Thyroid gland (tissue), 4 donors: Measurements from ENCODE around the gene SLC2A5. TPM values are rescaled to one million over a fixed set of nuclear protein-coding genes. Genes with fewer than 3 reads are reported as not detected.
A peak's percentile ranks its signal among the peaks of the same experiment; 100 is the strongest.
"Not testable (repeated sequence)": the region's sequence is repeated elsewhere in the genome, so short reads cannot be mapped to it uniquely, and the experiment has no call there.

Experiments
- DNase-seq, 2 donors: peaks; one replicate each; pipeline ENCODE4 v3.0.0-alpha.2; 2019
- H3K27ac ChIP-seq, 3 donors: fragments of 200-600 bp; sonication (generic); 1 replicate in 2 of 3; 2 replicates in 1 of 3; pipeline ENCODE4 v1.5.1; 2016 to 2019; ENCODE audit warnings: mild to moderate bottlenecking in 1 of 3, moderate library complexity in 1 of 3
- H3K27me3 ChIP-seq: fragments of 200-600 bp; sonication (generic); one replicate; pipeline ENCODE4 v1.5.1; 2019
- H3K36me3 ChIP-seq, 2 donors: fragments of 200-600 bp; sonication (generic); one replicate each; pipeline ENCODE4 v1.5.1; 2016 to 2019
- H3K4me1 ChIP-seq, 2 donors: fragments of 200-600 bp; sonication (generic); one replicate each; pipeline ENCODE4 v1.5.1; 2017 to 2019
- H3K4me3 ChIP-seq, 3 donors: fragments of 200-600 bp; sonication (generic); replicated peaks in 1 of 3; 1 replicate in 2 of 3; 2 replicates in 1 of 3; pipeline ENCODE4 v1.5.1; 2016; ENCODE audit warnings: mild to moderate bottlenecking in 1 of 3
- H3K9me3 ChIP-seq: fragments of 200-600 bp; sonication (generic); one replicate; pipeline ENCODE4 v1.5.1; 2017
- POLR2A ChIP-seq, 2 donors: fragments of 450-650 bp; IDR thresholded peaks; one replicate each; pipeline ENCODE4 v1.6.1; 2017; ENCODE audit warnings: antibody characterized with exemption in 2 of 2, mild to moderate bottlenecking in 2 of 2, moderate library complexity in 1 of 2
- whole genome bisulfite sequencing, 2 donors: methylation state at CpG; one replicate each; pipeline ENCODE4 v1.1.5; 2017; 5-methylcytosine and 5-hydroxymethylcytosine counted together
- intact Hi-C: fragments of 100-400 bp; cut with DNase I; formaldehyde crosslinking; loops from one replicate; pipeline ENCODE4 v1.15.1; 2023
- total RNA-seq, 4 donors: library from RNA; depleted of rRNA; stranded (reverse); fragments of >200 nt; gene quantifications; one replicate each; pipeline ENCODE4 v1.2.3, GENCODE V29; 2016
- TF ChIP-seq, protein P1 (sequence below), 6 experiments: fragments of 200-600 bp in 3 of 6; fragments of 450-650 bp in 3 of 6; sonication (generic) in 3 of 6; IDR thresholded peaks; one replicate each; pipeline ENCODE4 v1.5.1; 2016 to 2019; ENCODE audit warnings: antibody characterized with exemption in 6 of 6, mild to moderate bottlenecking in 2 of 6, inconsistent platforms in 1 of 6, moderate library complexity in 1 of 6

Gene SLC2A5
- total RNA-seq, 4 donors from 2014 or later: 0.73 to 1.1 (median 0.88) TPM

DNA sequence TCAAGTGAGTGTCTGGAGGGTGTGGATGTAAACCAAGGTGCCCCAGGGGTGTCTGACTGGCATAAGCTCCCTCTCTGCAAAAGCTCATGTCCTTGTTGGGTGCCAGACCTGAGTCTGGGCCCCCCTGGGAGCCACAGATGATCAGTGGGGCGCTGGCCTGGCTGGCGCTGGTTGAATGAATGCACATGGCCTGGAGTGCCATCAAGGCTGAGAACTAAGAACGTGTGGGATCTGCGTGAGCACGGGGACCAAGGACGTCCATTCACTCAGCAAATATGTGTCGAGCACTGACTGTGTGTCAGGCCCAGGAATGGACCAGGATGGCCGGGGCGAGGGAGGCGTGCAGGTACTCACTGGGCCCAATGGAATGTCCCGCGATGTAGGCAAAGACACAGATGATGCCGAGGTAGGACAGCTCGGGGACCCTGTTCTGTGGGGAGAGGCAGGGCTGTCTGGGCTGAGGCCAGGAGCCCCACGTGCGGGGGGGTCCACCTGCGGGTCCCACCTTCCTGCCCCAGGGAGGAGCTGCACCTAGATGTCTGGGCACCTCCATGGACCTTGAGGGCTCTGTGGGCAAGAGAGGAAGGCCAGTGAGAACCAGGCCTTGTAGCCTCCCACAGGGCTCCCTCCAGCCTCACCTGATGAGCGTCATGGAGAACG is 62.3 kb downstream of the SLC2A5 start:
- no peaks in the 10 kb centered on the region for H3K36me3 ChIP-seq
- no peaks in the 10 kb centered on the region for H3K27me3 ChIP-seq
- no peaks in the 10 kb centered on the region for H3K4me1 ChIP-seq
- no peak for DNase-seq
- no peak for TF ChIP-seq POLR2A (IDR thresholded peaks at IDR 0.05)
- TF ChIP-seq, protein P1, sequence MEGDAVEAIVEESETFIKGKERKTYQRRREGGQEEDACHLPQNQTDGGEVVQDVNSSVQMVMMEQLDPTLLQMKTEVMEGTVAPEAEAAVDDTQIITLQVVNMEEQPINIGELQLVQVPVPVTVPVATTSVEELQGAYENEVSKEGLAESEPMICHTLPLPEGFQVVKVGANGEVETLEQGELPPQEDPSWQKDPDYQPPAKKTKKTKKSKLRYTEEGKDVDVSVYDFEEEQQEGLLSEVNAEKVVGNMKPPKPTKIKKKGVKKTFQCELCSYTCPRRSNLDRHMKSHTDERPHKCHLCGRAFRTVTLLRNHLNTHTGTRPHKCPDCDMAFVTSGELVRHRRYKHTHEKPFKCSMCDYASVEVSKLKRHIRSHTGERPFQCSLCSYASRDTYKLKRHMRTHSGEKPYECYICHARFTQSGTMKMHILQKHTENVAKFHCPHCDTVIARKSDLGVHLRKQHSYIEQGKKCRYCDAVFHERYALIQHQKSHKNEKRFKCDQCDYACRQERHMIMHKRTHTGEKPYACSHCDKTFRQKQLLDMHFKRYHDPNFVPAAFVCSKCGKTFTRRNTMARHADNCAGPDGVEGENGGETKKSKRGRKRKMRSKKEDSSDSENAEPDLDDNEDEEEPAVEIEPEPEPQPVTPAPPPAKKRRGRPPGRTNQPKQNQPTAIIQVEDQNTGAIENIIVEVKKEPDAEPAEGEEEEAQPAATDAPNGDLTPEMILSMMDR (IDR thresholded peaks at IDR 0.05): no peak
- H3K4me3 ChIP-seq: no peak overlapping the region
- no peak overlapping the region for H3K27ac ChIP-seq
- WGBS, 2 donors: 92 to 94% methylated on average over 13 to 19 of the region's 19 CpGs
- no peaks in the 10 kb centered on the region for H3K9me3 ChIP-seq
- intact Hi-C loops: no loop called here

DNA sequence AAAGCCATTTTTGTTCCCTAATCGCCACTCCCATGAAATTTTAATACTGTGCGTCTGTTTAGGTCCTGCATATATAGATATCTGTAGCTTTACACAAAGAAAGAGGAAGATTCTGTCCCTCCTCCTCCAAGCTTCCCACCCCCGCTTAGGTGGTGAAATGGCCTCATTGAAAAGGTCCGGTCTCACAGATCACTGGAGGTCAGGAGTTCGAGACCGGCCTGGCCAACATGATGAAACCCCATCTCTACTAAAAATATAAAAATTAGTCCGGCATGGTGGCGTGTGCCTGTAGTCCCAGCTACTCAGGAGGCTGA is 64.1 kb downstream of the SLC2A5 start:
- no peaks in the 10 kb centered on the region for H3K36me3 ChIP-seq
- H3K27ac ChIP-seq: no peak overlapping the region
- no peak overlapping the region for H3K4me3 ChIP-seq
- DNase-seq: no peak
- 62 to 65% methylated on average over 8 of the region's 8 CpGs for WGBS, 2 donors
- no peaks in the 10 kb centered on the region for H3K27me3 ChIP-seq
- TF ChIP-seq, protein P1 (IDR thresholded peaks at IDR 0.05): no peak
- TF ChIP-seq POLR2A (IDR thresholded peaks at IDR 0.05): no peak
- no peaks in the 10 kb centered on the region for H3K4me1 ChIP-seq
- intact Hi-C loops: no loop called here
- no peaks in the 10 kb centered on the region for H3K9me3 ChIP-seq

DNA sequence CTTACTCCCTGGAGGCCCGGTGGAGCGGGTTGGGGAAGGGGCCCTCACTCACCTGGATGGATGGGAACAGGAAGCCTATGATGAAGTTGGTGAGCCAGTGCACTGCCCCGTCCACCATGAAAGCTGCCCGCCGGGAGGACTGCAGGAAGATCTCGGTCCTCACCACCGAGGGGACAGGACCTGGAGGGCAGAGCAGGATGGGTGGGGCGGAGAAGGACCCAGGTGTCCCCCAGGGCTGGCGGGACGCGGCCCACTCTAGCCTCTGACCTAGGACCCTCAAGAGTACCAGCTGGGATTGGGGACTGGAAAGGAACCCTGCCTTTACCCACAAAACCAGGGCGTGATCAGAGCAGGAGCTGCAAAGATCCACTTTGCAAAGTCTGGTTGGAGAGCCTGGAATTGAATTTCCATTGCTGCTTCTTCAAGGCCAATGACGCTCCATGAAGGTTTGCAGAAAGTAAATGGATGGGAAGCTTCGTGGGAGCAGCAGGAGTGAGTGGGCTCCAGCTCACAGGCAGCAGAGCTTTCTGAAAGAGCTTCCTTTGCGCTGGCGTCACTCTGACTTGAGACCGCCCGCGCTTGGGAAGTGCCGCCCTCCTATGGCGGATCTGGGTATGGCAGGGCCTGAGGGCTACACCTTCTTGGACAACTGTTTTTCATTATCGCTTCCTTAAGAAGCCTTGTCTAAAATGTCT is 64.6 kb downstream of the SLC2A5 start:
- no peak for TF ChIP-seq POLR2A (IDR thresholded peaks at IDR 0.05)
- TF ChIP-seq, protein P1 (IDR thresholded peaks at IDR 0.05): peak; percentile 74 to 98 (median 84)
- DNase-seq: peak; percentile 78 to 82
- no peak overlapping the region for H3K27ac ChIP-seq
- H3K9me3 ChIP-seq: no peaks in the 10 kb centered on the region
- intact Hi-C loops: no loop called here
- H3K4me3 ChIP-seq: no peak overlapping the region
- no peaks in the 10 kb centered on the region for H3K36me3 ChIP-seq
- H3K27me3 ChIP-seq: no peaks in the 10 kb centered on the region
- WGBS, 2 donors: 48 to 52% methylated on average over 21 of the region's 22 CpGs
- H3K4me1 ChIP-seq: no peaks in the 10 kb centered on the region

DNA sequence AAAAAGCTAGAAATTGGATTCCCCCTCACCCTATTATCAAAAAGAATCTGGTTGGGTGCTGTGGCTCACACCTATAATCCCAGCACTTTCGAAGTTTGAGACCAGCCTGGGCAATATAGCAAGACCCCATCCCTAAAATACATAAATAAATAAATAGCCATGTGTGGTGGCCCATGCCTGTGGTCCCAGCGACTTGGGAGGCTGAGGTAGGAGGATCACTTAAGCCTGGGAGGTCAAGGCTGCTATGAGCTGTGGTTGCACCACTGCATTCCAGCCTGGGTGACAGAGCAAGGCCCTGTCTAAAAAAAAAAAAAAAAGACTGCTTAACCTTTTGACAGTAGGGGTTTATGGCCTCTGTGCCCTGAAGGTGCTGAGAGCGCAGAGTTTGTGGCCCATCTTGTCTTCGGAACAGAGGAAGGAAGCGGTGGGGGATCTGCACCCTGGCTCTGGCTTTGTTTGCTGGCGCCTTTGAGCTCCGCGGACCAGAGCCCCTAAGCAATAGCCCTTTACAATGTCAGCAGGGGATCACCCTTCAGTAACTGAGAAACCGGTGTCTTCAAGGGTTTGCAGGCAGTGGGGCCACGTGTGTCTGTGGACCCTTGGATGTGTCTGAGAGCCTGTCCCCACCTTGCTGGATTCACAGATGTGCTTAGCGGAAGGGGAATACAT is 65.3 kb downstream of the SLC2A5 start:
- Histone ChIP-seq H3K9me3 (no peaks in the 10 kb centered on the region), H3K4me3 (no peak overlapping the region), H3K27ac (no peak overlapping the region), H3K36me3 (no peaks in the 10 kb centered on the region), H3K4me1 (no peaks in the 10 kb centered on the region), H3K27me3 (no peaks in the 10 kb centered on the region)
- TF ChIP-seq POLR2A (IDR thresholded peaks at IDR 0.05): no peak
- TF ChIP-seq, protein P1 (IDR thresholded peaks at IDR 0.05): no peak
- intact Hi-C loops: no loop called here
- DNase-seq: no peak
- 75 to 81% methylated on average over 10 to 11 of the region's 11 CpGs for WGBS, 2 donors

DNA sequence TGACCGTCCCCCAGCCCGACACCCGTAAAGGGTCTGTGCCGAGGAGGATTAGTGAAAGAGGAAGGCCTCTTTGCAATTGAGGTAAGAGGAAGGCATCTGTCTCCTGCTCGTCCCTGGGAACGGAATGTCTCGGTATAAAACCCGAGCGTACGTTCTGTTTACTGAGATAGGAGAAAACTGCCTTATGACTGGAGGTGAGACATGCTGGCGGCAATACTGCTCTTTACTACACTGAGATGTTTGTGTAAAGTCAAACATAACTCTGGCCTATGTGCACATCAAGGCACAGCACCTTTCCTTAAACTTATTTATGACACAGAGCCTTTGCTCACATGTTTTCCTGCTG is 67.2 kb downstream of the SLC2A5 start:
- WGBS, 2 donors: 90% methylated on average over 11 of the region's 11 CpGs
- H3K4me3 ChIP-seq, H3K4me1 ChIP-seq, H3K36me3 ChIP-seq, H3K27me3 ChIP-seq, DNase-seq, H3K9me3 ChIP-seq, H3K27ac ChIP-seq, intact Hi-C loops: not testable (repeated sequence)

DNA sequence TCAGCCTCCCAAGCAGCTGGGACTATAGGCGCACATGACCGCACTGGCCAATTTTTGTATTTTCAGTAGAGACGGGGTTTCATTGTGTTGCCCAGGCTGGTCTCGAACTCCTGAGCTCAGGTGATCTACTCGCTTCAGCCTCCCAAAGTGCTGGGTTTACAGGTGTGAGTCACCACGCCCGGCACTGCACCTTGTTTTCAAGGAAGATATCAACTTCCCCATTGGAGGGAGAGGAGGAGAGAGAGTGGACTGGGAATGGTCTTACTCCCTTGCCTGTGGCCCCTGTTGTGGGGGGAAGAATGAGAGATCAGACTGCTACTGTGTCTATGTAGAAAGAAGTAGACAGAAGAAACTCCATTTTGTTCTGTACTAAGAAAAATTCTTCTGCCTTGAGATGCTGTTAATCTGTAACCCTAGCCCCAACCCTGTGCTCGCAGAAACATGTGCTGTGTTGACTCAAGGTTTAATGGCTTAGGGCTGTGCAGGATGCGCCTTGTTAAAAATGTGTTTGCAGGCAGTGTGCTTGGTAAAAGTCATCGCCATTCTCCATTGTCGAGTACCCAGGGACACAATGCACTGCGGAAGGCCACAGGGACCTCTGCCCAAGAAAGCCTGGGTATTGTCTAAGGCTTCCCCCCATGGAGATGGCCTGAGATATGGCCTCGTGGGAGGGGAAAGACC is 67.8 kb downstream of the SLC2A5 start:
- H3K27me3 ChIP-seq, H3K9me3 ChIP-seq, H3K27ac ChIP-seq, H3K4me1 ChIP-seq, DNase-seq, H3K36me3 ChIP-seq, H3K4me3 ChIP-seq, intact Hi-C loops: not testable (repeated sequence)
- 84% methylated on average over 13 of the region's 13 CpGs for WGBS, 2 donors

DNA sequence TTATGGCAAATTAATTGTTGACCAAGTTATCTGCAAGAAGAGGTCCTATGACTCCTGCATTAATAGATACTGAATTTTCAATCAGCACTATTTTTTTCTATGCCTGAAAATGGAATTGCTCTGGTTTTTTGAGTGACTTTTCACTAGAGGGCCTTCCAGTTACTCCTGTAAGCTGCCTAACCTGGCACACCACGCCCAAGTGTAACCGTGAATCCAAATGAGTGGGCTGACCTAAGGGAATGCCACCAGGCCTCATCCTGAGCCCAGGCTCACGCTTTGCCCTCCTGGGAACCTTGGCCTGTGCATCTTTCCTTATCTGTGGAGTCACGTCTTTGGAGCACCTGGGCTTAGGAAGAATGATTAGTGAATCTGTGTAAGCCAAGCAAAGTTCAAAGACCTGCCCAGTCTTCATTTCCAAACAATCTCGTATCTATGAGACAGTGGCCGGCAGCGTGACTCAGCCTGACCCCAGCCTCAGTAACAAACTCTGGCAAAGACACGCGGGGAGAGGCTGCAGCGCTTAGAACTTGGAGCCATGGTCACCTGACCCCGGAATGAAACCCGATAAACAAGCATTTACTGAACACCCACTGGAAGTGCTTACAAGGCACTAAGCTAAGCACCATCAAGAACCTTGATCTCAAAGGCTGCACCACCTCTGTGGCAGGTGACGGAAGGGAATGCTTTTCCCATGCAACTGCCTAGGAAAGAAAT is 75.3 kb downstream of the SLC2A5 start:
- DNase-seq, intact Hi-C loops, H3K4me3 ChIP-seq, H3K27me3 ChIP-seq, H3K4me1 ChIP-seq, H3K9me3 ChIP-seq, H3K27ac ChIP-seq, H3K36me3 ChIP-seq: not testable (repeated sequence)
- WGBS, 2 donors: 92 to 93% methylated on average over 7 to 12 of the region's 13 CpGs
